Uterus (tissue), 2 donors: Measurements from ENCODE around the gene RNF13.
"Not testable (repeated sequence)": the region's sequence is repeated elsewhere in the genome, so short reads cannot be mapped to it uniquely, and the experiment has no call there.

ENCODE experiments used
- CTCF ChIP-seq, 4 experiments: fragments of 200-600 bp in 2 of 4; fragments of 450-650 bp in 2 of 4; sonication (generic) in 2 of 4; IDR thresholded peaks; one replicate each; pipeline ENCODE4 v1.5.1; 2016 to 2019; ENCODE audit warnings: antibody characterized with exemption in 4 of 4, mild to moderate bottlenecking in 2 of 4, moderate library complexity in 1 of 4
- POLR2A ChIP-seq, 2 donors: fragments of 450-650 bp; IDR thresholded peaks; one replicate each; pipeline ENCODE4 v1.6.1; 2016; ENCODE audit warnings: antibody characterized with exemption in 2 of 2, mild to moderate bottlenecking in 1 of 2, moderate library complexity in 1 of 2

- not testable (repeated sequence) for TF ChIP-seq POLR2A, CTCF (IDR thresholded peaks at IDR 0.05)
Measured at GRCh38 chr3:149884848-149885247, 71.8 kb downstream of the RNF13 start.
